GM21619 (cell line): ENCODE measurements around the gene CTSF.
"Not testable (repeated sequence)": the region's sequence is repeated elsewhere in the genome, so short reads cannot be mapped to it uniquely, and the experiment has no call there.

ENCODE experiments used
- ATAC-seq: cut with Tn5 transposase; IDR thresholded peaks from one replicate; pipeline ENCODE4 v1.9.1; 2021; ENCODE audit not compliant: unreplicated experiment

The CTSF gene

GRCh38 chr11:66559866-66560676 lies 8.3 kb downstream of the CTSF start:
- ATAC-seq = no peak

GRCh38 chr11:66559142-66559865 lies 9.1 kb downstream of the CTSF start:
- ATAC-seq = no peak

- no peak for ATAC-seq
Observed at GRCh38 chr11:66557733-66558326, 10.6 kb downstream of the CTSF start.

DNA sequence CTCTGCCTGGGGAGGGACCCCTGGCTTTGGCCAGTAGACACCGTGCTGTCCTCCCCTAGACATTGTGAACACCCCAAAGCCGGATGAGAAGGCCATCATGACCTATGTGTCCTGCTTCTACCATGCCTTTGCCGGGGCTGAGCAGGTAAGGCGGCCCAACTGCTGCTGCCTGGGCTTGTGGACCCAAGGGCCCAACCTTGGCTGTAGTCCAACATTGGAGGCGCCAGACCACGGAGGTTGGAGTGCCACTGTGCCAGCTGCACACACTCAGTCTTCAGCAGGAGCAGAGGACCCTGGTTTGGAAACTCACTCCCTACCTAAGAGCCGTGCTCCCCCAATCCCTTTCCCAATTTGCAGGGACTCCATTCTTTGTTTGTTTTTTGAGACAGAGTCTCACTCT lies 12.3 kb downstream of the CTSF start:
- no peak for ATAC-seq

DNA sequence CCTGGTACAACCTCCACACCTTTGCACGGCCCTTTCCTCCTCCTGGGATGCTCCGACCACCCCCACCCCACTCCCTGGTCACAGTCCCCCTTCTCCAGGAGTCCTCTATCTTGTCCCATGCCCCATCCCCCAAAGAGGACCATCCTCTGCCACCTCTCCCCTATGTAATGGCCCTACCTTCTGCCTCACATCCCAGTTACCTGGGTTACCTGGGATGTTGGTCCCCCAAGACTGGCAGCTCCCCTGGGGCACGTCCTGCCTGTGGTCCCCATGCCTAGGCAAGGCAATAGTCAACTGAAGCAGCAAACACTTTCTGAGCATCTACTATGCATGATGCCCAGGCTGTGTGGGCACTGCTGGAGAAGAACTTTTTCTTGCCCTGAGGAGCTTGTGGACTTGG lies 13.0 kb downstream of the CTSF start:
- no peak for ATAC-seq

GRCh38 chr11:66554602-66555001 lies 13.8 kb downstream of the CTSF start:
- no peak for ATAC-seq

DNA sequence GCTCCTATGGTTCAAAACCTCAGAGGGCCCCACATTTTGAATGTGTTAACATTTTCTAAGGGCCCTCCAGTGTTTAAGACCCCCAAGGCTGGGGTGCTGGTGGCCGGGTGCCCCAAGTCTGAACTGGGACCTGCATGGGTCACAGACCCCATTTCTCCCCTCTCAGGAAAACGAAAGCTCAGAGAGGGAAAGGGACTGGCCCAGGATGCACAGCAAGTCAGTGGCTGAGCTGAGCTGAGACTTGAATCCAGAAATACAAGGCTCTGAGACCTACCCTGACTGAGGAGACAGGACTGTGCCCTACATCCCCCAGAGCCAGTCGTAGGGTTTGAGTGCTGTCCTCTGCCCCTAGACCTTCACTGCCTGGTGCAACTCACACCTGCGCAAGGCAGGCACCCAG lies 17.5 kb downstream of the CTSF start:
- no peak for ATAC-seq

DNA sequence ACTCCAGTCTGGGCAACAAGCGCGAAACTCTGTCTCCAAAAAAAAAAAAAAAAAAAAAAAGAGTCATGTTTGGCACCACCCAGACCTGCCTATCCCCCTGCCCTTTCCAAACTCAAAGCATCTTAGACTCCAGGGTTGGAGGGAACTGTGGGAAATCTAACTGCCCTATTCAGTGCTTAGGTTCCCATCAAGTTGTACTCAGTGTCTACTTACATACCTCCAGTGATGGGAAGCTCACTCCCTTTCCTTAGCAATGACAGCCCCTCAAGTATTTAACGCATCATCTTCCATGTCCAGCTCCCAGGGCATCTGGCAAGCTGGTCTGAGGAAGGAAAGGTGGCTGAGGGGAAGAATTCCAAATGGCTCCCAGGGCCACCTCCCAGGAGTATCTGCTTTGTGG lies 18.7 kb downstream of the CTSF start:
- no peak for ATAC-seq

GRCh38 chr11:66548774-66549630 lies 19.4 kb downstream of the CTSF start:
- ATAC-seq = no peak

DNA sequence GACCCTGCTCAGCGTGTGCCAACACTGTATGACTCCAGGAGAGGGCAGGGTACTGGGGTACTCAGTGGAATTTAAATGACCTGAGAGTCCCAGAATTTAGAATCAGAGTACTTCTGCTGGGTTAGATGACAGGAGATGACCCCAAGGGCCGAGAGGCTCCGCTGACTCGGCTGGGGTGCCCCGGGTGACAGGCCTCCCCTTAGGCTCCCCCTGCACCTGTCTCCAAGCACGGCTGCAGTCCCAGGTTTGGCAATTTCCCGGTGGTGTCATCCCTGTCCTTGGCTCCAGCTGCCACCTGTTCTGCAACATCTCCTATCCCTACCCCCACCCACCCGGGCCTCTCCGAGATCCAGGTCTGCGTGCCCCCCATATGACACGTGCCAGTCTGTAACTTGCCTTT lies 20.4 kb downstream of the CTSF start:
- ATAC-seq = no peak

GRCh38 chr11:66547662-66548009 lies 20.8 kb downstream of the CTSF start:
- ATAC-seq = no peak

DNA sequence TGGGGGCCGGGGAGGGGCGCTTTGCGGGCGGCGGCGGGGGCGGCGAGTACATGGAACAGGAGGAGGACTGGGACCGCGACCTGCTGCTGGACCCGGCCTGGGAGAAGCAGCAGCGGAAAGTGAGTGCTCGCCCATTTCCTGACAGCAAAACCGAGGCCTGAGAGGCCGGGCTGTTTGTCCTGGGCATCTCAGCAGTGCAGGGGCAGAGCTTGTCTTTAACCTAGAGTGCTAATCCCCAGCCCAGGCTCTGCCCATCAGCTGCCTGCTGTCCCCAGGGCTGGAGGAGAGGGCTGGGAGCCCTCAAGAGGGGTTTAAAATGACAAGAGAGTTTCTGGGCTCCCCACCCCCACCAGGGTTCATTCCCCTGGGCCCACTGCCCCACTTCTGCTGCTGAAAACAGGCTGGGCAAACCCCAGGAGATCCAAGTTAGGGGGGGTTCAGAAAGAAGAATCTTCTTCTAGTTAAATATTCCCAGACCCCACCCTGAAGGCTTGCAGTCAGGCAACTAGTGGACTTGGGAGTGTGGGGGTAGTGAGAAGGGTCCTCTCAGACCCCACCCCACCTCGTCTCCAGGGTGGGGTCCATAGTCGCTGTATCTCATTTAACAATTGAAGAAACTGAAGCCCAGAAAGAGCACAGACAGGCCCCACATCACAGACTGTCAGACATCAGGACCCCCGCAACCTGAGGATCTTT lies 21.3 kb downstream of the CTSF start:
- no peak for ATAC-seq

- ATAC-seq = no peak
Observed at GRCh38 chr11:66546368-66546965, 21.9 kb downstream of the CTSF start, which contains the start of gene ACTN3. ACTN3 (plus strand) TSS chr11:66546903; CDS start chr11:66546938, 35 bp downstream.

DNA sequence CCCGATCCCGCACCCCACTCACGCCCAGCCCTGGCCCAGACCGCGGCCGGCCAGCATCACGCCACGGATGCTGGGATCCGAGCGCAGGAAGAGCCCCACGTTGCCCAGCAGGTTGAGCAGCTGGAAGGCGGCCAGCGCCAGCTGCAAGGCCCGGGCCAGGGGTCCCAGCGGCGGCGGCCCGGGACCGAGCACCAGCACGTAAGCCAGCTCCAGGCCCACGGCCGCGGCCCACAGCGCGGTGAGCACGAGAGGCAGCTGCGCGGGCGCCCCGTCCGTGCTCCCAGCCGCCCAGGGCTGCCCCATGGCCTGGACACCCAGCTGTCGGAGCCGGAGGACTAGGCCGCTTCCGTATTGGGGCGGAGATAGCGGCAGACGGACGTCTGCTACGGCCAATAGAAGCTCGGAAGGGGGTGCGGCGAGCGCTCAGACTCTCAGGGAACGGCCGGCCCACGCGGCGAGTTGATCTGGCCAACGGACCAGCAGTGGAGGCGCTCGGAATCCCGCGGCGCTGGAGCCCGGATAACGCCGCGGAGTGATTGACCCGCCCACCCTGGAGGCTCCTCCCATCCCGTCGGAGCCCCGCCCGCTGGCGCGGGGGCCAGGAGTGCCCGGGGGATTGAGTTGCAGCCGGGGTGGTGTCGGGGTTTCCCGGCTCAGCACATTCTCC lies 22.6 kb downstream of the CTSF start, which contains the start of gene ZDHHC24:
Gene ZDHHC24, minus strand, starts transcription at position 348 of the 667 bp plus-strand sequence. Its CDS starts 45 bp downstream, at position 303.
- peak; percentile 80 for ATAC-seq

DNA sequence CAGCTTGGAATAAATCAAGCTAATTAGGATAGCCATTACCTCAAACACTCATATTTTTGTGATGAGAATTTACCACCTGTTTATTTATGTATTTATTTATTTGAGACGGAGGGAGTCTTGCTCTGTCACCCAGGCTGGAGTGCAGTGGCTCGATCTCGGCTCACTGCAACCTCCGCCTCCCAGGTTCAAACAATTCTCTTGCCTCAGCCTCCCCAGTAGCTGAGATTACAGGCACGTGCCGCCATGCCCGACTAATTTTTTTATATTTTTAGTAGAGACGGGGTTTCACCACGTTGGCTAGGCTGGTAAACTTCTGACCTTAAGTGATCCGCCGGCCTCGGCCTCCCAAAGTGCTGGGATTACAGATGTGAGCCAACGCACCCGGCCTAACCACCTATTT lies 23.5 kb downstream of the CTSF start:
- not testable (repeated sequence) for ATAC-seq

GRCh38 chr11:66543263-66544107 lies 24.9 kb downstream of the CTSF start:
- peak; percentile 32 for ATAC-seq

- ATAC-seq = no peak
Observed at GRCh38 chr11:66542362-66542761, 26.0 kb downstream of the CTSF start.

DNA sequence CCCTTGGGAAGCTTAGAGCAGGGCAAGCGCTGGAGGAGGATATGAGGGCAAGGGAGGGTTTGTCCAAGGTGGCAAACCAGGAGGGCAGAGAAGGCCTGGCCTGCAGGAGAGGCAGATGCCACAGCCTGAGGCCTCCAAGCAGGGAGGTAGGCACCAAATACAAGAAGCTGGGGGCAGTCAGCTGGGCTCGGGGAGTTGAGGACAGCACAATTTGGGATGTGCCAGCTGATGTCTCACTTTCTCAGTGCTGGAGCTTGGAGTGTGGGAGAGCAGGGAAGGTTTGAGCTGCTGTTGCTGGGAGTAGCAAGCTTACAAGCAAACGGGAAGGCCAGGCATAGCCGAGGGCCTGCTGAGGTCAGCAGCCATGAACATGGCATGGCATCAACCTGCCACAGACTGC lies 26.5 kb downstream of the CTSF start:
- no peak for ATAC-seq
